ENCODE measurements around the gene MTR. TPM values are rescaled to one million over a fixed set of nuclear protein-coding genes. Genes with fewer than 3 reads are reported as not detected.

MTR gene
- total and polyA plus RNA-seq, 9 of the 15 experiments (the other 6 are each of a cell fraction or from before 2014, with no cell fraction given), result 3.4 to 44.3 (median 20.3) TPM

DNA sequence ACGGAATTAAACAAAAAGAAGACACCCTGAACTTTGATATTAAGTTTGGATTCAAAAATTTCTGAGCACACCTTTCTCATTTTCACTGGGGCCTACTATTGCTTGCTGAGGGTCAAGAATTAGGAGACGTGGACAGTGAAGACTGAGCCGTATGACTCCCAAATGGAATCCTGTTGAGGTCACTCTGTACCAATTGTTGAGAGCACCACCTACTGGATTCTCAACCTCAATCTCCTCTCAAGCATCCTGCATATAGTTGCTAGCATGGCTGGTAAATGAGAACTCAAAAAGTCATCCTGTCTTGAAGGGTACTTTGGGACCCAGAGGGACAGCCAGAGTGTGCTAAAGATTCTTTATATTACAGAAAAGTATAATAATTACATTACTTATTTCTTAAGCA is 20.2 kb upstream of the MTR start (continued):
- TF ChIP-seq, protein P1, sequence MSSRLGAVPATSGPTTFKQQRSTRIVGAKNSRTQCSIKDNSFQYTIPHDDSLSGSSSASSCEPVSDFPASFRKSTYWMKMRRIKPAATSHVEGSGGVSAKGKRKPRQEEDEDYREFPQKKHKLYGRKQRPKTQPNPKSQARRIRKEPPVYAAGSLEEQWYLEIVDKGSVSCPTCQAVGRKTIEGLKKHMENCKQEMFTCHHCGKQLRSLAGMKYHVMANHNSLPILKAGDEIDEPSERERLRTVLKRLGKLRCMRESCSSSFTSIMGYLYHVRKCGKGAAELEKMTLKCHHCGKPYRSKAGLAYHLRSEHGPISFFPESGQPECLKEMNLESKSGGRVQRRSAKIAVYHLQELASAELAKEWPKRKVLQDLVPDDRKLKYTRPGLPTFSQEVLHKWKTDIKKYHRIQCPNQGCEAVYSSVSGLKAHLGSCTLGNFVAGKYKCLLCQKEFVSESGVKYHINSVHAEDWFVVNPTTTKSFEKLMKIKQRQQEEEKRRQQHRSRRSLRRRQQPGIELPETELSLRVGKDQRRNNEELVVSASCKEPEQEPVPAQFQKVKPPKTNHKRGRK (tag; IDR thresholded peaks at IDR 0.05), result no peak
- TF ChIP-seq, protein P2, sequence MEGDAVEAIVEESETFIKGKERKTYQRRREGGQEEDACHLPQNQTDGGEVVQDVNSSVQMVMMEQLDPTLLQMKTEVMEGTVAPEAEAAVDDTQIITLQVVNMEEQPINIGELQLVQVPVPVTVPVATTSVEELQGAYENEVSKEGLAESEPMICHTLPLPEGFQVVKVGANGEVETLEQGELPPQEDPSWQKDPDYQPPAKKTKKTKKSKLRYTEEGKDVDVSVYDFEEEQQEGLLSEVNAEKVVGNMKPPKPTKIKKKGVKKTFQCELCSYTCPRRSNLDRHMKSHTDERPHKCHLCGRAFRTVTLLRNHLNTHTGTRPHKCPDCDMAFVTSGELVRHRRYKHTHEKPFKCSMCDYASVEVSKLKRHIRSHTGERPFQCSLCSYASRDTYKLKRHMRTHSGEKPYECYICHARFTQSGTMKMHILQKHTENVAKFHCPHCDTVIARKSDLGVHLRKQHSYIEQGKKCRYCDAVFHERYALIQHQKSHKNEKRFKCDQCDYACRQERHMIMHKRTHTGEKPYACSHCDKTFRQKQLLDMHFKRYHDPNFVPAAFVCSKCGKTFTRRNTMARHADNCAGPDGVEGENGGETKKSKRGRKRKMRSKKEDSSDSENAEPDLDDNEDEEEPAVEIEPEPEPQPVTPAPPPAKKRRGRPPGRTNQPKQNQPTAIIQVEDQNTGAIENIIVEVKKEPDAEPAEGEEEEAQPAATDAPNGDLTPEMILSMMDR (IDR thresholded peaks at IDR 0.05 in 2 of 3, conservative IDR thresholded peaks at IDR 0.05 in 1 of 3; ENCODE audit: insufficient read depth in 2 of 3, low read depth in 1 of 3, low read length in 3 of 3), result peak; percentile 32 to 53 (median 50); a peak in 4 of 6 replicates
- no peak for TF ChIP-seq TOE1 (IDR thresholded peaks at IDR 0.05; ENCODE audit: borderline replicate concordance)
- no peak for TF ChIP-seq TOE1 (CRISPR knock-in tag; IDR thresholded peaks at IDR 0.05; ENCODE audit: borderline replicate concordance, low read depth)
- TF ChIP-seq CHD4 (IDR thresholded peaks at IDR 0.05; ENCODE audit: insufficient read depth, insufficient replicate concordance, low read depth, low read length, poor library complexity, severe bottlenecking), result no peak
- TF ChIP-seq MYC (IDR thresholded peaks at IDR 0.05; ENCODE audit: low read depth, low read length), result no peak
- TF ChIP-seq MYC (CRISPR knock-in tag; IDR thresholded peaks at IDR 0.05; ENCODE audit: borderline replicate concordance, low read depth), result no peak
- TF ChIP-seq ZNF586 (CRISPR knock-in tag; conservative IDR thresholded peaks at IDR 0.05), result no peak
- no peak for TF ChIP-seq ZNF57 (CRISPR knock-in tag; IDR thresholded peaks at IDR 0.05)
- TF ChIP-seq, protein P3, sequence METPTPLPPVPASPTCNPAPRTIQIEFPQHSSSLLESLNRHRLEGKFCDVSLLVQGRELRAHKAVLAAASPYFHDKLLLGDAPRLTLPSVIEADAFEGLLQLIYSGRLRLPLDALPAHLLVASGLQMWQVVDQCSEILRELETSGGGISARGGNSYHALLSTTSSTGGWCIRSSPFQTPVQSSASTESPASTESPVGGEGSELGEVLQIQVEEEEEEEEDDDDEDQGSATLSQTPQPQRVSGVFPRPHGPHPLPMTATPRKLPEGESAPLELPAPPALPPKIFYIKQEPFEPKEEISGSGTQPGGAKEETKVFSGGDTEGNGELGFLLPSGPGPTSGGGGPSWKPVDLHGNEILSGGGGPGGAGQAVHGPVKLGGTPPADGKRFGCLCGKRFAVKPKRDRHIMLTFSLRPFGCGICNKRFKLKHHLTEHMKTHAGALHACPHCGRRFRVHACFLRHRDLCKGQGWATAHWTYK (CRISPR knock-in tag; IDR thresholded peaks at IDR 0.05), result no peak
- TF ChIP-seq FOXJ3 (CRISPR knock-in tag; IDR thresholded peaks at IDR 0.05), result no peak
- TF ChIP-seq GTF2F1 (IDR thresholded peaks at IDR 0.05; ENCODE audit: low read depth, low read length), result no peak
- TF ChIP-seq, protein P4, sequence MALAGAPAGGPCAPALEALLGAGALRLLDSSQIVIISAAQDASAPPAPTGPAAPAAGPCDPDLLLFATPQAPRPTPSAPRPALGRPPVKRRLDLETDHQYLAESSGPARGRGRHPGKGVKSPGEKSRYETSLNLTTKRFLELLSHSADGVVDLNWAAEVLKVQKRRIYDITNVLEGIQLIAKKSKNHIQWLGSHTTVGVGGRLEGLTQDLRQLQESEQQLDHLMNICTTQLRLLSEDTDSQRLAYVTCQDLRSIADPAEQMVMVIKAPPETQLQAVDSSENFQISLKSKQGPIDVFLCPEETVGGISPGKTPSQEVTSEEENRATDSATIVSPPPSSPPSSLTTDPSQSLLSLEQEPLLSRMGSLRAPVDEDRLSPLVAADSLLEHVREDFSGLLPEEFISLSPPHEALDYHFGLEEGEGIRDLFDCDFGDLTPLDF (CRISPR knock-in tag; IDR thresholded peaks at IDR 0.05), result no peak
- TF ChIP-seq RAD21 (CRISPR knock-in tag; conservative IDR thresholded peaks at IDR 0.05 in 1 of 2, IDR thresholded peaks at IDR 0.05 in 1 of 2), result peak in 1 of 2 experiments; percentile 51; a peak in 2 of 4 replicates
- TF ChIP-seq PRMT5 (CRISPR knock-in tag; IDR thresholded peaks at IDR 0.05), result no peak
- TF ChIP-seq MCM7 (IDR thresholded peaks at IDR 0.05), result no peak
- TF ChIP-seq RNF2 (IDR thresholded peaks at IDR 0.05), result no peak
- TF ChIP-seq ARID1B (IDR thresholded peaks at IDR 0.05), result no peak
- no peak for TF ChIP-seq HEY1 (CRISPR knock-in tag; IDR thresholded peaks at IDR 0.05; ENCODE audit: borderline replicate concordance)
- TF ChIP-seq, protein P5, sequence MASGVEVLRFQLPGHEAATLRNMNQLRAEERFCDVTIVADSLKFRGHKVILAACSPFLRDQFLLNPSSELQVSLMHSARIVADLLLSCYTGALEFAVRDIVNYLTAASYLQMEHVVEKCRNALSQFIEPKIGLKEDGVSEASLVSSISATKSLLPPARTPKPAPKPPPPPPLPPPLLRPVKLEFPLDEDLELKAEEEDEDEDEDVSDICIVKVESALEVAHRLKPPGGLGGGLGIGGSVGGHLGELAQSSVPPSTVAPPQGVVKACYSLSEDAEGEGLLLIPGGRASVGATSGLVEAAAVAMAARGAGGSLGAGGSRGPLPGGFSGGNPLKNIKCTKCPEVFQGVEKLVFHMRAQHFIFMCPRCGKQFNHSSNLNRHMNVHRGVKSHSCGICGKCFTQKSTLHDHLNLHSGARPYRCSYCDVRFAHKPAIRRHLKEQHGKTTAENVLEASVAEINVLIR (CRISPR knock-in tag; IDR thresholded peaks at IDR 0.05), result no peak
- TF ChIP-seq, protein P6, sequence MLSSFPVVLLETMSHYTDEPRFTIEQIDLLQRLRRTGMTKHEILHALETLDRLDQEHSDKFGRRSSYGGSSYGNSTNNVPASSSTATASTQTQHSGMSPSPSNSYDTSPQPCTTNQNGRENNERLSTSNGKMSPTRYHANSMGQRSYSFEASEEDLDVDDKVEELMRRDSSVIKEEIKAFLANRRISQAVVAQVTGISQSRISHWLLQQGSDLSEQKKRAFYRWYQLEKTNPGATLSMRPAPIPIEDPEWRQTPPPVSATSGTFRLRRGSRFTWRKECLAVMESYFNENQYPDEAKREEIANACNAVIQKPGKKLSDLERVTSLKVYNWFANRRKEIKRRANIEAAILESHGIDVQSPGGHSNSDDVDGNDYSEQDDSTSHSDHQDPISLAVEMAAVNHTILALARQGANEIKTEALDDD (IDR thresholded peaks at IDR 0.05), result no peak

Data from K562 (cell line).